ENCODE results near the gene PRKAR2B. TPM values are rescaled to one million over a fixed set of nuclear protein-coding genes. Genes with fewer than 3 reads are reported as not detected.
"Not testable (repeated sequence)": the region's sequence is repeated elsewhere in the genome, so short reads cannot be mapped to it uniquely, and the experiment has no call there.

Gene PRKAR2B
- total RNA-seq, 2 experiments from 2014 or later = 1.3 to 1.4 TPM

GRCh38 chr7:107122486-107122911, 78.0 kb downstream of the PRKAR2B start:
- no peaks in the 10 kb centered on the region for H3K9me3 Mint-ChIP-seq
- CTCF ChIA-PET = interaction anchor here (0.7 to 3.8 kb wide), 3 partner anchors 25 to 1178 kb away, joined by 3 to 16 read pairs (median 3); no protein-coding TSS in a partner anchor

GRCh38 chr7:107123392-107123791, 78.9 kb downstream of the PRKAR2B start:
- Mint-ChIP-seq H3K4me1 (ENCODE audit: low read depth) (peaks cover 17% of the 10 kb centered on the region), H3K36me3 (no peaks in the 10 kb centered on the region), H3K4me3 (no peak overlapping the region), H3K27ac (no peak overlapping the region), H3K9me3 (no peaks in the 10 kb centered on the region), H3K27me3 (no peaks in the 10 kb centered on the region)
- CTCF ChIA-PET = interaction anchor here (1.0 to 3.8 kb wide), 2 partner anchors 24 to 175 kb away, joined by 3 to 16 read pairs; no protein-coding TSS in a partner anchor
- DNase-seq = no peak
- intact Hi-C loops (cut with micrococcal nuclease) = no loop called here
- POLR2A ChIA-PET = no interaction called here

More at GRCh38 chr7:107122486-107122911, 78.0 kb downstream of the PRKAR2B start:
- H3K27me3 Mint-ChIP-seq = no peaks in the 10 kb centered on the region
- POLR2A ChIA-PET = no interaction called here
- DNase-seq = no peak
- H3K36me3 Mint-ChIP-seq = no peaks in the 10 kb centered on the region
- peaks cover 17% of the 10 kb centered on the region for H3K4me1 Mint-ChIP-seq (ENCODE audit: low read depth)
- H3K4me3 Mint-ChIP-seq = no peak overlapping the region
- no peak overlapping the region for H3K27ac Mint-ChIP-seq
- intact Hi-C loops (cut with micrococcal nuclease) = no loop called here

- DNase-seq = no peak
- intact Hi-C loops (cut with micrococcal nuclease) = loop anchor here (5.0 kb wide), 1 partner anchor 78 kb away; no protein-coding TSS in a partner anchor
- Mint-ChIP-seq H3K27me3 (no peaks in the 10 kb centered on the region), H3K9me3 (no peaks in the 10 kb centered on the region), H3K4me3 (peak overlapping the region; percentile 41), H3K4me1 (ENCODE audit: low read depth) (peaks cover 16% of the 10 kb centered on the region), H3K27ac (no peak overlapping the region), H3K36me3 (no peaks in the 10 kb centered on the region)
- POLR2A ChIA-PET = interaction anchor here (1.2 kb wide), 1 partner anchor 210 kb away, joined by 3 read pairs; no protein-coding TSS in a partner anchor
- CTCF ChIA-PET = no interaction called here
Observed at GRCh38 chr7:107125475-107125874, 81.0 kb downstream of the PRKAR2B start.

GRCh38 chr7:107128217-107128616, 83.7 kb downstream of the PRKAR2B start:
- DNase-seq = no peak
- H3K4me1 Mint-ChIP-seq (ENCODE audit: low read depth) = peaks cover 16% of the 10 kb centered on the region
- intact Hi-C loops (cut with micrococcal nuclease) = loop anchor here (5.0 kb wide), 1 partner anchor 81 kb away; no protein-coding TSS in a partner anchor
- H3K36me3 Mint-ChIP-seq = no peaks in the 10 kb centered on the region
- no peaks in the 10 kb centered on the region for H3K9me3 Mint-ChIP-seq
- CTCF ChIA-PET = no interaction called here
- no peak overlapping the region for H3K4me3 Mint-ChIP-seq
- POLR2A ChIA-PET = no interaction called here
- H3K27ac Mint-ChIP-seq = no peak overlapping the region
- no peaks in the 10 kb centered on the region for H3K27me3 Mint-ChIP-seq

- POLR2A ChIA-PET = no interaction called here
- CTCF ChIA-PET = no interaction called here
- no peak overlapping the region for H3K27ac Mint-ChIP-seq
- H3K9me3 Mint-ChIP-seq = no peaks in the 10 kb centered on the region
- H3K4me1 Mint-ChIP-seq (ENCODE audit: low read depth) = peaks cover 16% of the 10 kb centered on the region
- H3K4me3 Mint-ChIP-seq = no peak overlapping the region
- H3K27me3 Mint-ChIP-seq = no peaks in the 10 kb centered on the region
- no peak for DNase-seq
- H3K36me3 Mint-ChIP-seq = no peaks in the 10 kb centered on the region
- intact Hi-C loops (cut with micrococcal nuclease) = loop anchor here (5.0 kb wide), 1 partner anchor 81 kb away; no protein-coding TSS in a partner anchor
Observed at GRCh38 chr7:107128748-107129147, 84.2 kb downstream of the PRKAR2B start.

- Mint-ChIP-seq H3K36me3 (no peaks in the 10 kb centered on the region), H3K27me3 (no peaks in the 10 kb centered on the region), H3K4me1 (ENCODE audit: low read depth) (peaks cover 9% of the 10 kb centered on the region), H3K9me3 (no peaks in the 10 kb centered on the region), H3K27ac (no peak overlapping the region), H3K4me3 (no peak overlapping the region)
- POLR2A ChIA-PET = no interaction called here
- no peak for DNase-seq
- intact Hi-C loops (cut with micrococcal nuclease) = no loop called here
- CTCF ChIA-PET = interaction anchor here (1.4 to 2.3 kb wide), 3 partner anchors 19 to 346 kb away, joined by 3 to 7 read pairs (median 3); no protein-coding TSS in a partner anchor
Observed at GRCh38 chr7:107130487-107131220, 86.1 kb downstream of the PRKAR2B start.

- Mint-ChIP-seq H3K27ac (no peak overlapping the region), H3K4me1 (ENCODE audit: low read depth) (no peaks in the 10 kb centered on the region), H3K4me3 (no peak overlapping the region), H3K27me3 (no peaks in the 10 kb centered on the region), H3K9me3 (no peaks in the 10 kb centered on the region), H3K36me3 (no peaks in the 10 kb centered on the region)
- DNase-seq = no peak
- POLR2A ChIA-PET = no interaction called here
- CTCF ChIA-PET = interaction anchor here (1.2 to 1.7 kb wide), 3 partner anchors 17 to 341 kb away, joined by 3 to 5 read pairs (median 4); no protein-coding TSS in a partner anchor
- intact Hi-C loops (cut with micrococcal nuclease) = no loop called here
Observed at GRCh38 chr7:107133396-107133795, 88.9 kb downstream of the PRKAR2B start.

GRCh38 chr7:107138696-107139420, 94.4 kb downstream of the PRKAR2B start:
- Mint-ChIP-seq H3K27ac (no peak overlapping the region), H3K4me3 (no peak overlapping the region), H3K4me1 (ENCODE audit: low read depth) (no peaks in the 10 kb centered on the region), H3K9me3 (no peaks in the 10 kb centered on the region), H3K27me3 (no peaks in the 10 kb centered on the region), H3K36me3 (no peaks in the 10 kb centered on the region)
- intact Hi-C loops (cut with micrococcal nuclease) = no loop called here
- POLR2A ChIA-PET = no interaction called here
- DNase-seq = no peak
- CTCF ChIA-PET = interaction anchor here (0.6 to 4.1 kb wide), 3 partner anchors 9 to 165 kb away, joined by 3 to 28 read pairs (median 3); no protein-coding TSS in a partner anchor

- intact Hi-C loops (cut with micrococcal nuclease); DNase-seq; H3K9me3 Mint-ChIP-seq; POLR2A ChIA-PET; H3K36me3 Mint-ChIP-seq; H3K27me3 Mint-ChIP-seq; H3K27ac Mint-ChIP-seq; H3K4me1 Mint-ChIP-seq (ENCODE audit: low read depth); H3K4me3 Mint-ChIP-seq: not testable (repeated sequence)
- CTCF ChIA-PET = interaction anchor here (1.8 kb wide), 1 partner anchor 351 kb away, joined by 5 read pairs; no protein-coding TSS in a partner anchor
Observed at GRCh38 chr7:107143875-107144274, 99.4 kb downstream of the PRKAR2B start.

- Mint-ChIP-seq H3K4me1 (ENCODE audit: low read depth) (peaks cover 6% of the 10 kb centered on the region), H3K9me3 (no peaks in the 10 kb centered on the region), H3K4me3 (no peak overlapping the region), H3K27me3 (no peaks in the 10 kb centered on the region), H3K27ac (no peak overlapping the region), H3K36me3 (no peaks in the 10 kb centered on the region)
- intact Hi-C loops (cut with micrococcal nuclease) = loop anchor here (5.0 kb wide), 1 partner anchor 98 kb away; no protein-coding TSS in a partner anchor
- DNase-seq = no peak
- ChIA-PET POLR2A (no interaction called here), CTCF (interaction anchor here (1.1 to 1.8 kb wide), 2 partner anchors 352 to 579 kb away, joined by 3 to 5 read pairs; no protein-coding TSS in a partner anchor)
Observed at GRCh38 chr7:107145067-107145838, 100.7 kb downstream of the PRKAR2B start.

GRCh38 chr7:107147464-107148393, 103.2 kb downstream of the PRKAR2B start:
- H3K36me3 Mint-ChIP-seq = no peaks in the 10 kb centered on the region
- no peak overlapping the region for H3K27ac Mint-ChIP-seq
- ChIA-PET POLR2A (interaction anchor here (0.6 kb wide), 1 partner anchor 21 kb away, joined by 3 read pairs; no protein-coding TSS in a partner anchor), CTCF (interaction anchor here (0.6 to 7.5 kb wide), 25 partner anchors 10 to 1583 kb away, joined by 3 to 155 read pairs (median 5); partner anchors contain the start of genes COG5, DUS4L and HBP1)
- H3K4me1 Mint-ChIP-seq (ENCODE audit: low read depth) = peaks cover 6% of the 10 kb centered on the region
- intact Hi-C loops (cut with micrococcal nuclease) = loop anchor here (5.0 kb wide), 1 partner anchor 100 kb away; no protein-coding TSS in a partner anchor
- peak; percentile 49 for DNase-seq
- no peaks in the 10 kb centered on the region for H3K27me3 Mint-ChIP-seq
- H3K4me3 Mint-ChIP-seq = no peak overlapping the region
- H3K9me3 Mint-ChIP-seq = no peaks in the 10 kb centered on the region

All from activated CD4-positive, alpha-beta memory T cell treated with anti-CD3 and anti-CD28 coated beads for 36 hours (primary cell).